Measurements from ENCODE around the gene RGS7.

The RGS7 gene

GRCh38 chr1:240947438-240948224, 409.4 kb downstream of the RGS7 start:
- Histone ChIP-seq H3K9me3 (no peaks in the 10 kb centered on the region), H3K36me3 (no peaks in the 10 kb centered on the region), H3K4me3 (no peak overlapping the region), H4K20me1 (no peaks in the 10 kb centered on the region), H3K27ac (no peak overlapping the region), H3K9ac (no peak overlapping the region), H3K4me1 (peaks cover 14% of the 10 kb centered on the region), H3K27me3 (no peaks in the 10 kb centered on the region), H3K4me2 (peak overlapping the region; percentile 4; the same call in 1 of the 2 replicates)
- no peak for TF ChIP-seq Cebpa-rat (IDR thresholded peaks at IDR 0.05)

DNA sequence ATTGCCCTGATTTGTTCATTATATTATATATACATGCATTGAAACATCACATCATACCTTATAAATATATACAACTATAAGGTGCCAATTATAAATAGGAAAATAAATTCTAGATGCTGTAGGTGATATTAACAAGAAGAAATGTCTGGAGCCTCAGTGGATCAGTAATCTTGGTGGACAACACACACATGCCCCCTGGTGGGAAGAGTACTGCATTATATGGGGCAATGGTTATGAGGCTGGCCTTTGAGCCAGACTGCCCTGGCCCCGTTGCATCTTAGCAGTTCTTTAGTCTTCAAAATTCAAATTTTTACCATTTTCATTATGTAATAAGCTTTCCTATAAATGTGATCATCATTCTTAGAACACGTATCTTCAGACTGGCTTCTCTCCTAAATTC, 410.1 kb downstream of the RGS7 start:
- no peak for TF ChIP-seq Cebpa-rat (IDR thresholded peaks at IDR 0.05)
- Histone ChIP-seq H4K20me1 (no peaks in the 10 kb centered on the region), H3K4me2 (no peak overlapping the region), H3K9me3 (no peaks in the 10 kb centered on the region), H3K36me3 (no peaks in the 10 kb centered on the region), H3K9ac (no peak overlapping the region), H3K27ac (no peak overlapping the region), H3K4me1 (peaks cover 14% of the 10 kb centered on the region), H3K27me3 (no peaks in the 10 kb centered on the region), H3K4me3 (no peak overlapping the region)

DNA sequence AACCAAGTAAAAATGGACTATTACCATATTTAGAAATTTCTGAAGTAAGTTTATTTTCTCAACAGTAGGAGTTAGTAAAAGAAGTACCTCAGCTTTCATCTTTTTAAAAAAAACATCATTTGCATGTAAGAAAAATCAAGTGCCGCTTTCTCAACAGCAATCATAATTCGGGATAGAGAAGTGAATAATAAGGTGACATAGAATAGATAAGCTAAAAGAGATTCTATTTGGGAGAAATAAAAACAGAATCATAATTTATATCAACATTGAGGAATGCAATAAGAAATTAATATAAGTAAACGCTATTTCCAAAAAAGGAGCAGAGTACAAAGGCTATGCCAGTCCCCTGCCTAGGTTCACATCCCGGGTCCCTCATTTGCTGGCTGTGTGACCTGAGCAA, 414.1 kb downstream of the RGS7 start:
- Histone ChIP-seq H3K27me3 (no peaks in the 10 kb centered on the region), H3K4me3 (no peak overlapping the region), H3K4me2 (no peak overlapping the region), H4K20me1 (no peaks in the 10 kb centered on the region), H3K9ac (no peak overlapping the region), H3K27ac (no peak overlapping the region), H3K36me3 (no peaks in the 10 kb centered on the region), H3K9me3 (peaks cover 2% of the 10 kb centered on the region; the same call in 1 of the 2 replicates), H3K4me1 (peaks cover 7% of the 10 kb centered on the region)
- TF ChIP-seq Cebpa-rat (IDR thresholded peaks at IDR 0.05): no peak

- Histone ChIP-seq H3K27ac (no peak overlapping the region), H4K20me1 (no peaks in the 10 kb centered on the region), H3K4me1 (no peaks in the 10 kb centered on the region), H3K9me3 (peaks cover 13% of the 10 kb centered on the region), H3K4me3 (no peak overlapping the region), H3K36me3 (no peaks in the 10 kb centered on the region), H3K27me3 (no peaks in the 10 kb centered on the region), H3K4me2 (no peak overlapping the region), H3K9ac (no peak overlapping the region)
- no peak for TF ChIP-seq Cebpa-rat (IDR thresholded peaks at IDR 0.05)
Observed at GRCh38 chr1:240941701-240942370, 415.2 kb downstream of the RGS7 start.

DNA sequence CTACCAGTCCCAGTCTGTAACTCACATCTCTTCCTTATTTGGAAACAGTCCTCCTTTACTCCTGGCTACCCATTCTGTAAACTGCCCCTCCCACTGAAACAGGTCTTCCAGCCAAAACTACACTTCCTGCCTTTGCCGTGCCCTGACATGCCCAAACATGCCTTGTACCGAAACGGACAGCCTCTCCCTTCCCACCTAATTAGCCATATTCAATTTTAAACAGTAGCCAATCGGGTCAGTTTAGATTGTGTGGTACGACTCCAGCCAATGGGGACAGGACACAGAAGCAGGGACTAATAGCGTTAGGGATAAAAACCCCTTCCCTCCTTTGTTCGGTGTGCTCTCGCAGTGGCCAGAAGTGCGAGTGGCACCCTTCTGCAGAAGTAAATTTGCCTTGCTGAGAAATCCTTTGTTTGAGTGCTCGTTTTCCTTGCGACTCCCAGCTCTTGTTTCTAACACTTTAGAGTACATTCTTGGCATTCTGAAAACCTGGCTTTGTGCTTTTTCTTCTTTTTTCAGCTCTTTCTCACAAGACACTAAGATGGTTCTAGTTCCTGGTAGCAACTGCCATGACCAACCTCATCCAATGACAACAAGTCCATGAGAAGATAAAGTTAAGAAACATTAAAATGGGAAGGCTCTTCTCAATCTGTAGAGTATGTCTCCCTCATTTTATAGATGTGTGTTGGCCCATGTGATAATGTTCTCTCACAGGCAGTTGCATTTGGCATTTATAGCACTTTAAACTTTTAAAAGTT, 419.9 kb downstream of the RGS7 start:
- H3K27ac ChIP-seq: no peak overlapping the region
- H4K20me1 ChIP-seq: no peaks in the 10 kb centered on the region
- no peaks in the 10 kb centered on the region for H3K27me3 ChIP-seq
- H3K36me3 ChIP-seq: no peaks in the 10 kb centered on the region
- TF ChIP-seq Cebpa-rat (IDR thresholded peaks at IDR 0.05): no peak
- H3K9me3 ChIP-seq: peaks cover 17% of the 10 kb centered on the region
- H3K4me2 ChIP-seq: no peak overlapping the region
- no peak overlapping the region for H3K9ac ChIP-seq
- H3K4me1 ChIP-seq: no peaks in the 10 kb centered on the region
- H3K4me3 ChIP-seq: no peak overlapping the region; the same call in 1 of the 2 replicates

- Histone ChIP-seq H3K27me3 (no peaks in the 10 kb centered on the region), H3K4me1 (no peaks in the 10 kb centered on the region), H3K9me3 (peaks cover 17% of the 10 kb centered on the region), H3K27ac (no peak overlapping the region), H3K4me2 (no peak overlapping the region), H4K20me1 (no peaks in the 10 kb centered on the region), H3K9ac (no peak overlapping the region), H3K4me3 (no peak overlapping the region), H3K36me3 (no peaks in the 10 kb centered on the region)
- no peak for TF ChIP-seq Cebpa-rat (IDR thresholded peaks at IDR 0.05)
Observed at GRCh38 chr1:240935920-240936319, 421.1 kb downstream of the RGS7 start.

- no peaks in the 10 kb centered on the region for H4K20me1 ChIP-seq
- no peak overlapping the region for H3K4me2 ChIP-seq
- TF ChIP-seq Cebpa-rat (IDR thresholded peaks at IDR 0.05): no peak
- H3K36me3 ChIP-seq: no peaks in the 10 kb centered on the region
- H3K27ac ChIP-seq: no peak overlapping the region
- no peaks in the 10 kb centered on the region for H3K27me3 ChIP-seq
- H3K9me3 ChIP-seq: no peaks in the 10 kb centered on the region
- H3K4me1 ChIP-seq: no peaks in the 10 kb centered on the region
- H3K4me3 ChIP-seq: no peak overlapping the region
- no peak overlapping the region for H3K9ac ChIP-seq
Observed at GRCh38 chr1:240931031-240931430, 426.0 kb downstream of the RGS7 start.

- Histone ChIP-seq H3K9me3 (no peaks in the 10 kb centered on the region), H3K4me3 (no peak overlapping the region), H3K27ac (no peak overlapping the region), H3K27me3 (no peaks in the 10 kb centered on the region), H3K36me3 (no peaks in the 10 kb centered on the region), H4K20me1 (no peaks in the 10 kb centered on the region), H3K4me2 (no peak overlapping the region), H3K4me1 (no peaks in the 10 kb centered on the region), H3K9ac (no peak overlapping the region)
- TF ChIP-seq Cebpa-rat (IDR thresholded peaks at IDR 0.05): no peak
Observed at GRCh38 chr1:240928265-240928664, 428.7 kb downstream of the RGS7 start.

DNA sequence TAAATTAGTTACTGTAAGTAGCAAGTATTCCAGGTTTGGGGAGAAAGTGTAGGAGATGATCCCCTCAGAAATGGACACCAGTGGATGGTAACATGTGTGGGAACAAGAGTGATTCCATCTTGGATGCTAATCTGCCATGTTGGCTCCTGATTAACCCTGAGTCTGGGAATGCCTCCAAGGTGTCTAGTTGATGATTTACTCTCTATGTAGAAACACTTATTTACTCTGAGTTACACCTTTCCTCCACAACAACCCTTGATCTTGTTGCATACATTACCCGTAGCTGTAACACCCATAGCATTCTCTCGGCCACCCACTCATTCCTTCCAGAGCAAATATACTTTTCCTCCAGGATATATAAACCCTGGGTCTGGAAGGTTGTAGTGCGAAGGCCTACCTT, 429.2 kb downstream of the RGS7 start:
- Histone ChIP-seq H3K9me3 (no peaks in the 10 kb centered on the region), H3K27ac (no peak overlapping the region), H3K4me3 (no peak overlapping the region), H3K9ac (no peak overlapping the region), H3K4me1 (no peaks in the 10 kb centered on the region), H3K4me2 (no peak overlapping the region), H4K20me1 (no peaks in the 10 kb centered on the region), H3K27me3 (no peaks in the 10 kb centered on the region), H3K36me3 (no peaks in the 10 kb centered on the region)
- no peak for TF ChIP-seq Cebpa-rat (IDR thresholded peaks at IDR 0.05)

DNA sequence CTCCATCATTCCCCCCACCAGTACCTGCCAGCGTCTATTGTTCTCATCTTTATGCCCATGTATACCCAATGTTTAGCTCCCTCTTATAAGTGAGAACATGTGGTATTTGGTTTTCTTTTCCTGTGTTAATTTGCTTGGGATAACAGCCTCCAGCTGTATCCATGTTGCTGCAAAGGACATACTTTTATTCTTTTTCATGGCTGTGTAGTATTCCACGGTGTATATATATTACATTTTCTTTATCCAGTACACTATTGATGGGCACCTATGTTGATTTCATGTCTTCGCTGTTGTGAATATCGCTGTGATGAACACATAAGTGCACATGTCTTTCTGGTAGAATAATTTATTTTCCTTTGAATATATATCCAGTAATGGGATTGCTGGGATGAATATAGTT, 431.7 kb downstream of the RGS7 start:
- no peaks in the 10 kb centered on the region for H3K36me3 ChIP-seq
- no peaks in the 10 kb centered on the region for H3K4me1 ChIP-seq
- no peak overlapping the region for H3K27ac ChIP-seq
- TF ChIP-seq Cebpa-rat (IDR thresholded peaks at IDR 0.05): no peak
- H3K9ac ChIP-seq: no peak overlapping the region
- no peaks in the 10 kb centered on the region for H4K20me1 ChIP-seq
- H3K27me3 ChIP-seq: no peaks in the 10 kb centered on the region
- no peaks in the 10 kb centered on the region for H3K9me3 ChIP-seq
- no peak overlapping the region for H3K4me3 ChIP-seq
- no peak overlapping the region for H3K4me2 ChIP-seq
